RKO (cell line): ENCODE data around the gene PHF12.
A peak's percentile ranks its signal among the peaks of the same experiment; 100 is the strongest.
"Not testable (repeated sequence)": the region's sequence is repeated elsewhere in the genome, so short reads cannot be mapped to it uniquely, and the experiment has no call there.

Experiments
- DNase-seq: peaks from one replicate; pipeline ENCODE4 v3.0.0-alpha.2; 2016; ENCODE audit warnings: low spot score

PHF12 gene

DNA sequence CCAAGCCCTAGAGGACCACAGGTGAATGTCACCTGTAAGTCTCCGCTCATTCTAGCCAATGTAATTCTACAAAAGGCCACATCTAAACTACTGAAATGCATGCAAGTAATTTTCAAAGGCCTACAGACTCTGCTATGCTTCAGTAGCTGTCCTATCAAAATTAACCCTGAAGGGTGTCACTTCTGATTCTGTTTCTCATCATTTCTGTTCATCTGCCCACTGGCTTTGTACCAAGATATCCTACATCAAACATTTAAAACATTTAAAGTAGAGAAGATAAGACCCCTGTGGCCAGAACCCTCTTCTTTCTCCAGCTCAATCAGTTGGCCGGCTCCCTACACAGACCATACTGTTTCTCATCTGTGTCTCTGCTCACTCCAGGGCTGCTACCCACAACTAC, 21.5 kb downstream of the PHF12 start:
- DNase-seq = no peak

DNA sequence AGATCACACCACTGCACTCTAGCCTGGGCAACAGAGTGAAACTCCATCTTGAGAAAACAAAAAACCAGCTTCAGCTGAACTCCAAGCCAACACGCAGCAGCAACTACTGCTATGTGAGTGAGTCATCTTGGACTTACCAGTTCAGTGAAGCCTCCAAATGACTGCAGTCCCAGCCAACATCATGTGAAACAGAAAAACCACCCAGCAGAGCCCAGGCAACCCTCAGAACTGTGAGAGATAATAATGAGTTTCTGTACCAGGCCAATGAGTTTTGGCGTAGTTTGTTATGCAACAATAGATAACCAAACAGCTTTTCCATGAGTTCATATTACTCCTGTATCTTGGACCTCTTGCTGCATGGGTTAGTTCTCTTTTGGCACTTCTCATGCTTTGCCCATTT, 23.3 kb downstream of the PHF12 start:
- no peak for DNase-seq

DNA sequence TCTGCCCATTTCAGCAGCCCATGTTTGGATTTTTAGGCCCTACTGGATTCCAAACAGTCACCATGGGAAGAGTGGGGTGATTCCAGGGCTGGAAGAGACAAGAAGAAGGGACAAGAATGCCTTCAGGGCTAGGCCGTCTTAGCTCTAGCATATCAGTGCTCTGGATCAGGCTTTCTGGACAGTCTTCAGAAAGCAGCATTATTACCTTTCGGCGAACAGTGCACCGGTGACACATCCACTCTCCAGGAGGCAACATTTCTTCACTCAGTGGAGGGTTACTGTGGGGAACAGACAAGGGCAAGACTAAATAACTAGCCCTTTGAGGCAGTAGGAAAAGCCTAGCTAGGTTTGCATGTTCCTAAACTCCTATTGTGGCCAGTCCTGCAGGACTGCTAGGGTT, 24.5 kb downstream of the PHF12 start:
- no peak for DNase-seq

DNA sequence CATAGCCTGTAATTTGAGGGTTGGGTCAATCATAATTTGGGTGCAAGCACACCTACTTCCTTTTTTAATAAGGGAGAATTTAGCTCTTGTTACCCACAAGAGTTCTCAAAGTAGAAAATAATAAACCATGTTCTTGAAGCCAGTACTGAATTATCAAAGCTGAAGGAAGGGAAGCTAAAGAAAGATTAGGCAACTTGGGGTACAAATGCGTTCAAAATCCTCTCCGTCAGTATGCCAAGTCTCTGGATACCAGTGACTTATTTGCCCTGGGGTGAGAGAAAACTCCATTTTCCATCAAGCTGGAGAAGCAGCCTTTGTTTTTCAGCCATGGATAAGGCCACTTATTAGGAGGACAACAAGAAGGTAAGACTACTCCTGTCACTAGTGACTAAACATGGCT, 25.0 kb downstream of the PHF12 start:
- no peak for DNase-seq

DNA sequence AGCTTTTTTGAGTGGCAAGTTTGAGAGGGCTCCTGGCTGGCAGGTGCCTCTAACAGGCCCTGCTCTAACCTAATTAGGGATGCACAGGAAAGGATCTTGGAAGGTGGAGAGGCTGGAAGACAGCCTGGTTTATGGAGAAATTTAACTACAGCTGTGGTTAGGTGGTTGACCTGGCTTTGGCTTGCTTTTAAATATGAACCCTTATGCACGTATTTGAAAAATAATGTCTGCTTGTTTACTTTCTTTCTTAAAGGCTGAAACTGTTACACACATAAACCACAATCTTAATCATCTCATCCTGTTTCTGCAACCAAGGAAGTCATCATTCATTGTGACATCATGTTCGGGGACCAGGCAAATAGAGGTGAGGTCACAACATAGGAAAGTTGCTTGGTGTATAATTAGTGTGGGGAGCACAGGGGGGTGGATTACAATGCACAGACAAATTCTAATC, 25.4 kb downstream of the PHF12 start:
- peak; percentile 39 for DNase-seq

DNA sequence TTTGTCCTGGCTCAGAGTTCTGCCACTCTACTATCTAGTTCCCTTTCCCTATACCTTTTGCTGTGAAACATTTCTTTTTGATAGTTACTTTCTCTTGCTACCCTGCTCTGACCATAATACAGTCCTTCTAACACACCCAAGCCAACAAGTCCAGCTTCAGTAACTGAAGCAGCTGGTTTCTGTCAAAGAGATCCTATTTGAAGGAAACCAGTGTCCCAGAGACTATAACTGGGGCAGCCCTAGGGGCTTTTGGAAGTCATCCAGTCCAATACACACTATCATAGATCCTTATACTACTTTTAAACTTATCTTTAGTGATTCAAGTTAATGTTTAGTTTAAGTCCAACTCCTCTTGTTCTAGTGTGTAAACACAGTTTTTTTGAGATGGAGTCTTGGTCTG, 31.1 kb downstream of the PHF12 start:
- no peak for DNase-seq

DNA sequence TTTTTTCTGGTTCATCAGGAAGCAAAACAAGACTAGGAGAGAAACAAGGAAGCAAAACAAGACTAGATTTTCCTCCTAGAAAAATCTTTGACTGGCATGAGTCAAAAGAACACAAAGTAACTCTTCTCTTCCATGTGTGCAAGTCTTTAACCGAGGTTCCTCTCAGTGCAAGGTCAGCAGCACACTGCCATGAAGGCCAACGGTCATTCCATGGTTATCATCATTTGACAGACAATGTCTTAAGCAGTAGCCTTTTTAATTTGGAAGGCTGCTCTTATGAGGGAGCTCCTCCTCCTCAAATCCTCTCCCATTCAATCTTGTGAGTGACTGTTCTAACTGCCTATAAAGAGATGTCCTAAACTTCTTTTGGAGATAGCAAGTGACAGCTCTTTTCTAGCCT, 33.0 kb downstream of the PHF12 start:
- no peak for DNase-seq

DNA sequence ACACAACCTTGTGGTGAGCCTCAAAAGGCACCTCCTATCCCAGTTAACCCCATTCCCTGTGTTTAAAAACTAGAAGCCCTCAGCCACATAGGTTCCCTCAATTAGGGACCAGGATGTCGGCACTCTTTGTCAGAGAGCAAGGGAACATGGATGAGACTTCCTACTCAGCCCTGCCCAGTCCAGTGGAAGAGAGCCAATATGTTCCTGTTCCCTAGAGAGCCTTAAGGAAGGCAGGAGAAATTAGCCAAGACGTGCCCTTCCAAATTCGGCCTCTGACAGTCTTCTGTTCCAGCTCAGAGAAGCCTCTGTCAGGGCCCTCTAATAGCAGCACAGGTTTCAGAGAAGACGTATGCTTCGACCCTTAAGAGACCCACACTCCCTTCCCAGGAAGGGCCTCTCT, 33.9 kb downstream of the PHF12 start:
- DNase-seq = no peak

DNA sequence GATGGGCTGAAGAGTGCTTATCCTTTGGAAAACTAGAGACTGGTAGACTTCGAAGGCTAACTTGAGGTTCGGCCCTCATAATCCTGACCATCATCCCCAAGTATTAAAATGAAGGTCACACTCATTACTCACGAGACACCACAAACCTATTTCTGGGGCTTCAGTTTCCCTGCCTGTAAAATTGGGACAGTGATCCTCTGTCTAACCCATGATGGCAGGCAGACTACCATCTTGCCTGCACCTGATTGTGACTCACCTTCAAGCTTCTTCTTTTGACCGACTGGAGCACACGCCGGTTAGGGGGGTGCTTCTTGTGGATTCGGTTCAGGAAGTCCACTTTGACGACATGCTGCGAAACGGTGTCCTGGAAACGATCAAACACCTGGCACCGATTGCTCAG, 34.3 kb downstream of the PHF12 start:
- DNase-seq = no peak

DNA sequence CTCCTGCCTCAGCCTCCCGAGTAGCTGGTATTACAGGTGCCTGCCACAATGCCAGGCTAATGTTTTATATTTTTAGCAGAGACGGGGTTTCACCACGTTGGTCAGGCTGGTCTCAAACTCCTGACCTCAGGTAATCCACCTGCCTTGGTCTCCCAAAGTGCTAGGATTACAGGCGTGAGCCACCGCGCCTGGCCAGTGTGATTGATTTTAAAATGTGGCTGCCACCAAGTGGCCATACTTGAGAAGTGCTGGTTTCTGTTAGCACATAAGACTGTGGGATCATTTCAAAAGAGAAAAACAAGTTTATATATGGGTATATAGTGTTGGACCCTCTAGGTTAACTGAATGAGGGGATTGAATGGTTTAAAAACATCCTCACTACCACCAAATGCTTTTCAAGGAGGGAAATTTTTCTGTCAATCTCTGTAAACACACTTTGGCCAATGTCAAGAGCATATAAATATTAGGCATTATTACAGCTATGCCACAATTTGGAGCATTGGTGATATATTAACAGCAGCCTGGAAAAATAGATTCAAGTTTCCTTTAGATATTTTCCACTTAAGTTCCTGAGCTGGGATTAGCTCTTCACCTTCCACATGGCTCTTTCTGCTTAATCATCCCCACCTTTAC, 34.9 kb downstream of the PHF12 start:
- DNase-seq = peak; percentile 54

DNA sequence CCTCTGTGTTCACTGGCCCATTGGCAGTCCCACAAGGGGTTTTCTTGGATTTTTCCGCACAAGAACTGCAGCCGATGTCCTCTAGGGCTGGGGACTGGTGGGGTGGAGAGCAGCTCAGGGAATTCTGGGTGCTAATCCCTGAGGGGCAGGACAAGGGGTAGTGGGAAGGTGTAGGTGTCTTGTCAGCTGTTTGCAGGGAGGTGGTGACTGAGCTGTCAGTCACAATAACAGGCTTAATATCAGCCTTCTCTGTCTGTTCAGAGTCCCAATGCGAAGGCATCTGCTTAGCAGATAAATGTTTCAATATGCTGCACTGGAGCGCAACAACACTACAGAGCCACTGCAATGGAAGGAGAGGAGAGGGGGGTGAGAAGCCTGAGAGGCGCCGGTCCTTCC, 38.4 kb downstream of the PHF12 start:
- no peak for DNase-seq

DNA sequence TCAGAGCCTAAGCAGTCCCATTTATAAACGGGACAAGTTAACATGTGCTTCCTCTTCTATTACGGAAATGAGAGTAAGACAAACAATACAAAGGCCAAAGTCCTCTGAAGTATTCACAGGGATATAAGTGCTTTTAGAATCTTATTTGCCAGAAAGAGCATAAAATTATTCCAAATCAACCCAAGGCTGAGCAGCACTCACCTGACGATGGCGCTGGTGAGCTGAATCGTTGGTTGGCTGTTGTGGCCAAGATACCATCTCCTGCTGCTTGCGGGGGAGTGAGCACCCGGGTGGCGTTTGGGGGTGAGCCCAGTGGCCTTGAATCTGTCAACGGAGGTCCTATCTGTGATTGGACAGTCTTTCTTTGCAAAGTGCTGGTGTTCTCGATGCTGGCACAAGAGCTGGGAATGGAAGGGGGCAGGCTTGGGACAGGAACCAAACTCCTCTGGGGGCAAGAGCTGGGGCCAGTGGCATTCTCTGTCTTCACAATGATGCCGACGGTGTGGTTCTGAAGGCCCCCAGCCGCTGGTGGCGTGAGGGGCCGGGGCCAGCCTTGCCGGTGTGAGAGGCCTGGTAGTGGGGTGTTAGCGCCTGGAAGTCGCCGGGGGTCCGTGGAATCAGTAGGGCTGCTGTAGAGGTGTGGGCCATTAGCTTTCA, 38.9 kb downstream of the PHF12 start:
- no peak for DNase-seq

DNA sequence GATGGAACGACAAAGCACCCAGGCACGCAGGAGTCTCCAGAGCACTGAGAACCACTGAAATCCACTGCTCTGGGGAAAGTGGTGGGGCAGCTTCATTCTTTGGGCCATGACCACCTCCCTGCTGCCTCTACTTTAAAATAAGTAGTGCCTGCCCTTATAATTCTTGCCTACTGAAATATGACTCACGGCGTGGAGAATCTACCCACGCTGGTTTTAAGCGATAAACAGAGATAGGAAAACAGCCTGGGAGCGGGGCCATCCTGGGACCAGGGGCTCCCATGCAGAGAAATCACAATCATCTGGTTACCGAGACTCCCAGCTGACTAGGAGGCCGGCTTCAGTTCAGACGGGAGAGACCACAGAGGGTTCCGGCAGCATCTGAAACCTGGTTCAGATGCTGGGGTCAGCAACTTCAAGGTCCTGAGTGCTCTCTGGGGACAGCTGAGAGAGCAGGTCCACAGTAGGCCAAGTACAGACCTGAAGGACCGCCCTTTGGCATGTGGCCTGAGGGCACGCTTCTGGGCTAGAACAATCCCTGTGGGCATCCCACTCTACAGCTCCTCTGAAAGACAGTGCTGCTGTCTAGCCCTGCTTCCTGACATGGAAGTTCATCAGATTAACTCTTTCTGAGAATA, 39.8 kb downstream of the PHF12 start:
- DNase-seq = no peak

DNA sequence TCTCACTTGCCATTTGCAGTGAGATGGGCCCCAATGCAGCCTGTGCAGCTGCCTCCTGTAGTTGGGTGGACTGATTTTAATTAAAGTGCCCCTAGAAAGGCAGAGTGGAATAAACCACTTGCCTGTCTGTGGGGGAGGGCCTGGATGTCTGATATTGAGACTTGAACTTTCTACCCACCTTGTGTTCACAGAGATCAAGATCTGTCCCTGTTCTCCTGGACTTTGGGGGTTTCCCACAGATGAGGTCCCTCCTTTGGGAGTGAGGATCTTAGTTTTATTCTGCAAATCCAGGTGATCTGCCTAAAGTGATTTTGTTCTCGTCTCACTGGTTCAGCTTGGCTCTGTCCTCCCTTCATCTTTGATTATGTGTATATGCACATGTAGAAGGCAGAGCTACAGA, 40.8 kb downstream of the PHF12 start:
- no peak for DNase-seq

DNA sequence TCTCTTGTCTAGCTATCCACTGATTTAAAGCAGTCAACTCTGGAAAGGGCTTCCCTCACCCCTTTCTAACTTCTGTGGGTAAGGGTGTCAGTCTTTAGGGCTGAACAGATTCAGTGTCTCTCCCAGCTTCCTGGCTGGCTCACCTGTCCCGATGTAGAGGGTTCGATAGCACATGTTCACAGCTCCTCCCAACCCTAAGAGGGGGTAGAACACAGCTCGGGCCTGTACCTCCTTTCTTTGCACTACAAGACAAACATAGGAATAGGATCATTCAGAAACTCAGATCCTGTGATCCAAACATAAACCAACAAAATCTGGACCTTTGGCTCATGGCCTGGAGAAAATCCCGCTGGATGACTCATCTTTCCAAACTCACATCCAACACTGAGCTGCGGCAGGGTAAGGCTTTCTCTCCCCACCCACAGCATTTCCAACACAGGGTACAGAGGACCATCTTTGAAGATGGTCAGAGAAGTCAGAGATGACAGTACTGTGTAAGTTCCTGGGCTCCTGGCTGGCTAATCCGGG, 42.6 kb downstream of the PHF12 start:
- no peak for DNase-seq

DNA sequence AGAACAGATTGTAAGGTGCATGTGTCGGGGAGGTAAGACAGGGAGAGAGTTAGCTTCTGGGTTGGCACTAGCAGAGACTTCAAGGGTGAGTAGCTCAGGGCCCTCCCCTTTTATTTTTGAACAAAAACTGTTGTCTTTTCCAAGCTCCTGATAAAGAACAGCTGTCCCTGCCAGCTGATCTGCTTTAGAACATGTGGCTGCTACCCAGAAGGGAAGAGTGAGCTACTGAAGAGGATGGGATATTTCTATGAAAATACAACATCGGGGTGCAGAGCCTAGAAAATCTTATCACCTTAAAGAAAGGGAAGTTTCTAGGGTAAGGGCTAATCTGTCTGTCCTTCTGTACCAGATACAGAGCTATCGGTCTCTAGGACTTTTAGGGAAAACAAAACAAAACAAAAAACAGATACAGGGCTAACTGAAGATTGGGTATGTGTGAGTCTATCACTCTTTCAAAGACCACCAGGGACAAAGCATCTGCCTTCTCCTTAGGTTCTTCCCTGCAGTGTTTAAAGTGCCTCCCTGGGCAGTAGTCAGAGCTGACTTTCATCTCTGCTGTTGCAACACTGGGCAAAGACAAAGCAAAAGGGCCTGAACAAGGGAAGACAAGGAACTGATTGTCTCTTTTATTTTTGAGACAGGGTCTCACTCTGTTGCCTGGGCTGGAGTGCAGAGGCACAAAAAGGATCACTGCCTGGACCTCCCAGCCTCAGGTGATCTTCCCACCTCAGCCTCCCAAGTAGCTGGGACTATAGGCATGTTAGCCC, 43.4 kb downstream of the PHF12 start:
- DNase-seq = no peak

DNA sequence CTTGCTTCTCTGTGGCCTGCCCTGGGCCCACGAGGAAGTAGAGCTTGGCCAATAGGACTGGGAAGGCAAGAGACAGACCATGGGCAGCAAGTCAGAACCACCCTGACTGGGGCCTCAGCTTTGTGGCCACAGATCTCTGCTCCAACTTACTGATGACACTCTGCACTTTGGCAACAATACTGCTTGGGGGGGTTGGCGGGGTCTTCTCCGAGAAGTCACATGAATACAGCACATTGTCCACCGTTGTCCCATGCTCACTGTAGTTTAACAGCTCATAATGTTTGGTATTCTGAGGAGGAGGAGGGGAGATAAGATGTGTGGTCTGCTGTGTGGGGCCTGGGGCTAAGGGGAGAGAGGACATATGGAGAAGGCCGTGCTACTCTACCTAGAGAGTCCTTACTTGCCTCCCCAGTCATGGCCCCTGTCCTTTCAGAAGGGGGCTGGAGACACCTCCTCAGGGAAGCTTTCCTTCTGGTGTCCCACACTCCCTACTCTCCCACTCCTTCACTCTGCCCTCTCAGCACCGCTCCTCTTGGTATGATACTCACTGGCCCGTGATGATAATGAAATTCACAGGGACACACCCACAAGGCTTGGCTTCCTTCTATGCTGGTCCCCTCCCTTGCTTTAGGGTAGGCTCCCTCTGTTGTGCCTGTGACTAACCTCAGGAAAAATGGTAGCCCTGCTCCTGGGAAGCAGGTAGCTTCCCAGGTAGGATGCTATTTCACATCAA, 44.4 kb downstream of the PHF12 start:
- no peak for DNase-seq

DNA sequence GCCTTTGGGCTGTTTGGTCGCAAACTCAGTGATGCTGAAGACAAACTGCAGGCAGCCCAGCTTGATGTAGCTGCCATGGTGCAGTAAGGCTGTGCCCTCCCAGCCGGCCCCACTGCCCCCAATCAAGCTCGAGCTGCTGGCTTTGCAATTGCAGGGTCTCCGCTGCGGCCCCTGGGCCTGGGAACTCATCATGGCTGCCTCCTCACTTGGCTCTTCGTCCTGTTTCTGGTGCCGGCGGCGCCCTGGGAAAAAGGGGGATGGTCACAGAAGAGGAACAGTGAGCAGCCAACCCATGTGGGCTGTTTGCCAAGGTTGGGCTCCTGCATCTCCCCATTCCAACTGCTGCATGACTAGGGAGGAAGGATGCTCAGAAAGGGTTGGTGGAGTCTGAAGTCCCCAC, 45.0 kb downstream of the PHF12 start:
- DNase-seq = no peak

DNA sequence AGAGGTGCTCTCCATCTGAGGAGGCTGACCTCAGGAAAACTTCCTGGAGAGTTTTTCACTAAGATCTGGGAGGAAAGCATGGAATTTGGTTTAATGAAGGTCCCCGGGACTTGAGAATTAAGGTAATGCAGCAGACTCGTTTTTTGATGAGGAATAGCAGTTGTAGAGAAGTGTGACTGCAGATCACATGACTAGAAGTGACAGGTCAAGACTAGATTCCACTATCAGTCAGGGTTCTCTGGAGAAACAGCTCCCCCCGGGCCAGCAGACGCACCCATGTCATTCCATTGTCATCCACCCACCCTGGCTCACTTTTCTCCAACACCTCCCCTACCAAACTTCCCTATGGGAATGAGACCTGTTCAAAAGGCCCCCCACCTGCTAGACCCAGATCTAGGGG, 46.5 kb downstream of the PHF12 start:
- DNase-seq = no peak

DNA sequence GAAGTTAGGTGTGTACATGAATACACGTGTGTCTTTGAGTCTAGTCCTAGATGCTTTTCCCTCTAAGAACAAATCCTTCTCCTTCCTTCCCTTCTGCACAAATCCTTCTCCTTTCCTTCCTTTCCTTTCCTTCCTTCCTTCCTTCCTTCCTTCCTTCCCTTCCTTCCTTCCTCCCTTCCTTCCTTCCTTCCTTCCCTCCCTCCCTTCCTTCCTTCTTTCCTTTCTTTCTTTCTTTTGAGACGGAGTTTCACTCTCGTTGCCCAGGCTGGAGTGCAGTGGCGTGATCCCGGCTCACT, 47.8 kb downstream of the PHF12 start:
- DNase-seq = not testable (repeated sequence)

DNA sequence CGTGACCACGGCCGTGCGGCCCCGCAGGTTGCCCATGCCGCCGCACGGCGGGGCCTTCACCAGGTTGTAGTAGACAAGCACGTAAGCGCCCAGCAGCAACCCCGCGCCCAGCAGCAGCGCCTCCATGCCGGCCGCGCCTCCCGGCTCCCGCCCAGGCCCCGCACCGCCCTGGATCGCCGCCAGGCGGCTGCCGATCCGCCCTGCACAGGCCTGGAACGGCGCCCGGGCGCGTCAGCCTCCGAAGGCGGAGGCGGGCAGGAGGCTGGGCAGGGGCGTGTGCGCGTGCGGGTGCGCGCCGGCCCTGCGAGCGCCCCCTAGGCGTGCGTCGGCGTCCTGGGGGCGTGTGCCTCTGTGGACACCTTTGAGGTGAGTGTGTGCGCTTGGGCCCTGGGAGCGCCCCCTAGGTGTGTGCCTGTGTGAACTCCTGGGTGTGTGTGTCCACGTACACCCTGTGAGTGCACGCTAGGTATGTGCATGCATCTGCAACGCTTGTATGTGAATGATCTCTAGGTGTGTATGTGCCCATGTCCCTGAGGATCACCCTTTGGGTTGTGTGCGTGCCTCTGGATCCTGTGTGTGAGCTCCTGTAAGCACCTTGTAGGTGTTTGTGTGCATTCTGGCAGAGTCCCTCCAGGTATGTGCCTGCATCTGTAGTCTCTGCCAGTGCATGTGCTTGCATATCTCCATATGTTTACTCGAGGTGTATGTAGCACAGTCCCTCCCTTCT, 48.3 kb downstream of the PHF12 start, which contains the start of gene DHRS13:
Gene DHRS13 (minus strand): TSS at position 261 of the 727 bp plus-strand sequence. CDS start 135 bp downstream, at position 126.
- DNase-seq = peak; percentile 93
